Loucy (cell line): Measurements from ENCODE around the gene TMEM127.

Source experiments
- CTCF ChIP-seq: fragments of 200-600 bp; sonication (generic); conservative IDR thresholded peaks from 2 replicates; pipeline ENCODE4 v1.5.1; 2014; ENCODE audit warnings: mild to moderate bottlenecking, antibody characterized with exemption, low read length
- EZH2phosphoT487 ChIP-seq: fragments of 200-600 bp; IDR thresholded peaks from 2 replicates; pipeline ENCODE4 v1.6.1; 2018; ENCODE audit warnings: antibody characterized with exemption, mild to moderate bottlenecking, moderate library complexity, borderline replicate concordance

- TF ChIP-seq CTCF = no peak
- no peak for TF ChIP-seq EZH2phosphoT487
Observed at GRCh38 chr2:96209729-96210085, 56.1 kb downstream of the TMEM127 start.
